GM19099 (cell line): ENCODE measurements around the gene NRP2.

Experiments used
- POLR2A ChIP-seq: IDR thresholded peaks from 3 replicates; pipeline ENCODE4 v1.6.1; 2011; ENCODE audit warnings: low read depth; ENCODE audit not compliant: insufficient read length; ENCODE audit errors: extremely low read depth

NRP2 gene

DNA sequence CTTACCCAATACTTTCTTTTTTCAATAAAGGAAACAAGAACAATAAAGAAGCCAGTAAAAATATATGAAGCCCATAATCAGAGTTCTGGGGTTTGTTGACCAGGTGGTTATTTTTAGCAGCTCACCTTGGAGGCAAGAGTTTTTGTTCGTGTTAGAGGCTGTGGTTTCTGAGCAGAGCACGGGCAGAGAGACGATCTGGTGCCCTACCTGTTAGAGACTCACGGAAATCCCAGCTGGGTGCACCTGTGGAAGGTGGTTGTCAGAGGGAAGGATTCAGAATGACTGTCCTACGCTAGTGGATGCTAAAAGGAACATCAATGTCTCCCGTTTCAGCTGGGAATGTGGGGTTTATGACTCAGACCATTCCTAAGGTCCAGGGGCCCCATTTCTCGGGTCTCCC lies 87.6 kb downstream of the NRP2 start:
- TF ChIP-seq POLR2A: no peak

DNA sequence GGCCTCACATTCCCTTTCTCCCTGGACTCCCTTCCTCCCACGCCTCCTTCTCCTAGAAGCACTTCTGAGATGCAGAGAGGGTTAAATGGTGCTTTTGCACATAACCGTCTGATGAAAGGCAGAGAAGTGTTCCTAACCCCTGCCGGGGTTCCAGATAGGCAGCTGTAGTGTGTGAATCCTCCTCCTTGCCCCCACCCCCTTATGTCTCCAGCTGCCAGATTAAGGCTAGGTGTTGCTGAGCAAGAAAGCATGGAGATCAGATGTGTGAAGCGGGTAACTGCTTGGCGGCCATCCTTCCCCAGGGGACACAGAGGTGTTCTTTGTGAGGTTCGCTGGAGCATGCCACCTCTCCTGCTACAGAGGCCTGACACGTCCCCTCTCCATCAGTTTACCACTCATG lies 88.3 kb downstream of the NRP2 start:
- TF ChIP-seq POLR2A: no peak

DNA sequence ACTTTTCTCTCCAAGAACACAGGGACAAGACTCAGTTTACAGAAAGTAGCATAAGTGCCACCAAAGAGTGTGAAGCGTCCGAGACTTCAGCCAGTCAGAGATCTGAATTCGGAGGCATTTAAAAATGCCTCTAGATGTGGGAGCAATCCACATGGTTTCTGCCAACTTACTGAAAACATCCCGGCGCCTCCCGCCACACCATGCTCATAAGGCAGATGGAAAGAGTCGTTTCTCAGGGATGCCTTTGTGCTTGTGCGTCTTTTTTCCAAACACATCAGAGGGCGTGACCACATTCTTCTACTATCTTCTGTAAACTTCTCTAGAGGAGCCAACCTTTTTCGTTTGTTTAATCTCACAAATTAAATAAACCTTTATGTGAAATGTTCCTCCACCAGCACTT lies 88.7 kb downstream of the NRP2 start:
- no peak for TF ChIP-seq POLR2A

DNA sequence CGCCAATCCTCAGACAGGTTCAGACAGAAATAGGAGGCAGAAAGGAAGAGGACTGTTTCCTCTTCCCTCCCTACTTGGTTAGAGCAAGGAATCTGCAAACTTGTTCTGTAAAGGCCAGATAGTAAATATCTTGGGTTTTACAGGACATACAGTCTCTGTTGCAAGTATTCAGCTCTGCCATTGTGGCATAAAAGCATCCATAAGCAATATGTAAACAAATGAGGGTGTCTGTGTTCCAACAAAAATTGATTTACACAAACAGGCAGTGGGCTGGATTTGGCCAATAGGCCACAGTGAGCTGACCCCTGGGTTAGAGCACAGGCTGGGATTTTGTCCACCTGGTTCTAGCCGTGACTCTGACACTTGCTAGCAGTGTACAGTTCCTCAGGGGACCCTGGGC lies 89.4 kb downstream of the NRP2 start:
- no peak for TF ChIP-seq POLR2A

DNA sequence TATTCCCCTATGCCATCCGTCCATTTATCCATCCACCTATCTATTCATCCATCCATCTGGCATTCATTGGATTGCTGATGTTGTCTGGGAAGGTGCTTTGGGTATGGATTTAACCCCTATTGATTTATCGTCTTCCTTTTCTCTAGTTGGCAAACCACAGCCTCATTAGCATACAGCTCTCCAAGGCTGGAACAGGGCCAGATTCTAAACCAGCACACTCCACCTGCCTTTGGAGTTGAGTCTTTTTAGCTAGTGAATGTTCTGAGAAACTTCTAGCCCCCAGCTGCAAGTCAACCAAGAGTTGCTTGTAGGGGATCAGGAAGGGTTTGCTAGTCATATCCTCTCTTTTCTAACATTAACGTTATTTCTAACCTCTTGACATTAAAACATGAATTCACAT lies 90.7 kb downstream of the NRP2 start:
- TF ChIP-seq POLR2A: no peak

DNA sequence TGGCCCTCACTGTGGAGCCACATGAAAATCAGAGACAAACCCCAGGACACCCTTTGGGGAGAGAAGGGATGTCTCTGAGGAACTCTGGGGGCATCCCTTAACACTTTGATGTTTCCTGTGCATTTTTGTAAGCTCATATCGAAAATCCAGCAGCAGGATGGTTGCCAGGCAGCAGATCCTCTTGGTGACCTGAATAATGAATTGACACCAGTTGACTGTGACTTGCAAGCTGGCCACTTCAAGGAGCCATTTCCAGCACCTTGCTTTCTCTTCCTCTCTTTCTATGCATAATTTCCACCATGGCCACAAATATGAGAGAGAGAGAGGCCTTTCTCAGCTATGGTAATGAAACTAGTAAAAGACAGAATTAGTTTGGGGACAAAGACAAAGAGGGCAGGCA lies 91.7 kb downstream of the NRP2 start:
- no peak for TF ChIP-seq POLR2A

DNA sequence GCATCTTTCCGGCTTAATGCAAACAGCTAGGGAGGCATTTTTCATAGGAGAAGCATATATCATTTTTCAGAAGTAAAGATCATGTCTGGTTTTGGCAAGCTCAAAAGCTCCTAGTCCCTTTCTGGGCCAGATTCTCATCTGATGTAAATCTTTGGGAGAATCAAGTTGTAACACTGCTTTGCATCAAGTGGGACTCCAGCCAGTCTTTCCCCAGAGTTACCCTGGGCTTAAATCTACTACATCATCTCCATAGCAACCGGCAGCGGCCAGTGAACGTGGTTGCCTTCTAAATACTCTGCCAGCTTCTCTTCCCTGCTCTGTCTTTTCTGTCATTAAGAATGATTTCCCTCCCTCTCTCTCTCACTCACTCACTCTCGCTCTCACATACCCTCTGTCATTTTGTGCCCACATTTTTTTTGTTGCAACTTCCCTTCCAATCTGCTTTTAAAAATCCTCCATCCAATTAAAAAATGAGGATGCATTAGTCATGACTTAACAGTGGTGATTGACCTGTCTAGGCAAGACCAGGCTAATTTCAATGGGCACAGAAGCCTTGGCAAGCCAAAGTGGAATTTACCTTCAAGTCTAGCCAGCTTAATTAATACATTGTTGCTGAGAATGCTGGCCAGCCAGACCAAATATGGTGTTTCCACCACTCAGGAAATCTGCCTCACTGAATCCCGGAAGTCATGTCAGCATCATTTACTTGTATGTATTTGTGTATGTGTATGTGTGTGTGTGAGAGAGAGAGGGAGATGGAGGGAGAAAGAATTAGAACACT lies 93.0 kb downstream of the NRP2 start:
- TF ChIP-seq POLR2A: no peak

DNA sequence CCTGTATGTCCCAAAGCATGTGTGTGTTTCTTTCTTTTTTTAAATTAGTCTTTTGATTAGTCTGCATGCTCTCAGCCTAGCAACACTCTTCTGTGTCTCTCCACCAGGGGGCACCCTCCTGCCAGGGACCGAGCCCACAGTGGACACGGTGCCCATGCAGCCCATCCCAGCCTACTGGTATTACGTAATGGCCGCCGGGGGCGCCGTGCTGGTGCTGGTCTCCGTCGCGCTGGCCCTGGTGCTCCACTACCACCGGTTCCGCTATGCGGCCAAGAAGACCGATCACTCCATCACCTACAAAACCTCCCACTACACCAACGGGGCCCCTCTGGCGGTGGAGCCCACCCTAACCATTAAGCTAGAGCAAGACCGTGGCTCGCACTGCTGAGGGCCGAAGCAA lies 93.8 kb downstream of the NRP2 start:
- TF ChIP-seq POLR2A: no peak

DNA sequence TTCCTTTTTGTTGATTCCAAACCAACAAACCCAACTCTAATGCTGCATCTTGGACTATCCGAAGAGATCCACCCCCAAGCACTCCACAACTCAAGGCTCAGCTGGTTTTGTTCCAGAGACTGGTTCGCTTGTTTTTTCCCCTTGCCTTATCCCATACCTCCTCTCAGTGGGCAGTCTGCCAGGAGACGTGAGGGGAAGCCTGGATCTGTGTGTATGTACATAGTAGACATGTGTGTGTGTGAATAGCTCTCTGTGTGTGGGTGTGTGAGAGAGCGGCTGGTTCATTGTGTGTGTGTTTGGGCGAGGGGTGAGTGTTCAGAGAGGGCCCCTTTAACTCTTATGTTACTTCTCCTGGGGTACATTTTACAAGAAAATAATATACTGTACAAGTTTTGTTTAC lies 94.4 kb downstream of the NRP2 start:
- no peak for TF ChIP-seq POLR2A

DNA sequence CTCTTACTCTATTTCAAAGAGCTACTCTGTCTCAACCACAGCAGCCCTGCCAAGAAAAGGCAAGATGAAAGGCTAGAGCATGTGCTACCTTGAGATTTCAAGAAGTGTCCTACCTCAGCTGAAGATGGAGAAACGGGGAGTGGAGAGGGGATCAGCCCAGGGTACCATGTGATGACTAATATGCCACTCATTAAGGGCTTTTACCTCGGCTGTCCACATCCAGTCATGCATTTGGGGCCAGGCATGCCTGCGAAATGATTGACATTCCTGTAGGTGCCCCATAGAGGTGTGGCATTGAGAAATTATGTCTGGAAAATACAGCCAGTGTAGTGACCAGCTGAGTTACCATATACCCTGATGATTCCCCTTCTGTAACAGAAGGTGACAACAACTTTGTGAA lies 96.1 kb downstream of the NRP2 start:
- no peak for TF ChIP-seq POLR2A

DNA sequence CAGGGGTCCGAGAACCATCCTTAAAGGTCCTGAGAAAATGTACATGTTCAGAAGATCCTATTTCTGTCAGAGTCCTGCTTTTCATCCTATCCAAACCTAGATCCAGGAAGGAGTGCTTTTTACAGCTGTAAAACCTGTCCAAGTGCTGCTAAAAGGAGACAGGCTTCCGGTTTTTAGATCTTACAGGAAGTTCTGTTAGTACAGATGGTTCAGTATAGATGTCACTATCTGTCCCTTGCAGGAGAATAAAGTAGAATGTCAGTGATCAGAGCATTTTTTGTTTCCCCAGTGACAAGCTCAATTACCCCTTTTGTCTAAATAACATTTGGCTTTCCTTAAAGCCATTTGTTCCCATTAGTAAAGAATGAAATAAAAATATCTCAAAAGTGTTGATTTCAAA lies 98.3 kb downstream of the NRP2 start:
- TF ChIP-seq POLR2A: no peak

DNA sequence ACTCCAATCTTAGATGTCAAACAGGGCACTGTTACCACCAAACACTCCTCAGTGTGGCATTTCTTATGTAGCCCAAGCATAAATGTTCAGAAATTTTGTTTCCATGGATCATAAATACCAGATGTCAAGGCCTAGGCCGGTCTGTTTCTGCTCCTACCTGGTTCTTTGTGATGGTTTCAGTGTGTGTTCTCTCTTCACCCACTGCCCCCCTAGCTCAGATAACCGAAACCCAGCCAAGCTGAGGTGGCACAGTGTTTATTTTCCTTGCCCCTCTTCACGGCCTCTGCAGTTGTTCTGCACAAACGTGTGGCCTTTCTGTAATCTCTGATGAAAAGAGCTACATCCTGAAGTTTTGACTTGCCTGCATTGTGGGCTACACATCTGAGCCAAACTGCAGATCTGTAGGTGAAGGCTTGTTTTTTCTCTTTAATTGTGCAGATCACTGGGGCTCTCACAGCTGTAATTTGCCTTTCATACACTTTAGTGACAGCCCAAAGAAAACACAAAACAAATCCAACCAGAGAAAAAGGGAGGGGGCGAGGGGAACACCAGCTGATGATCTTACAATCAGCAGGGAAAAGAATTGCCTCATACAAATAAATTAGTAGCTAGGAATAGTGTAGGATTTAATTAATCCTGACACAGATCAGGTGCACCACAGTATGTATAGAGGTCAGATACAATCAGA lies 99.1 kb downstream of the NRP2 start:
- no peak for TF ChIP-seq POLR2A

DNA sequence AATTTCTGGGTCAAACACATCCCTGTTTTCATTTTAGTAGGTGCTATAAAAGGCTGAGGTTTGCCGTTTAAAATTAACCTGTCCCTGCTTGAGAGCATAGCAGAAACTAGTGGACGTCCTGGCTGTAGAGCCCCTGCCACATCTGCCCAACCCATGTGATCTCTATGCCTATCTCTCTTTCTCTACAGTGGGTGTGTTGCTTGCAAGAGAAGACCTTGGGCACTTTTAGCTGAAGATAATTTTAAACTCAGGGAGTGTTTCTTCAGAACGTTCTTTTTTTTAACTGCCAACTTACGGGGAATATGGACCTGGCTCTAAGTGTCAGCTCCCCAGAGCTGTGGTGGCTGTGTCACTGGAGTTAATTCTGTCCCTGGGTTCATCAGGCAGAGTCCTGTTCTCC lies 100.6 kb downstream of the NRP2 start:
- TF ChIP-seq POLR2A: no peak

DNA sequence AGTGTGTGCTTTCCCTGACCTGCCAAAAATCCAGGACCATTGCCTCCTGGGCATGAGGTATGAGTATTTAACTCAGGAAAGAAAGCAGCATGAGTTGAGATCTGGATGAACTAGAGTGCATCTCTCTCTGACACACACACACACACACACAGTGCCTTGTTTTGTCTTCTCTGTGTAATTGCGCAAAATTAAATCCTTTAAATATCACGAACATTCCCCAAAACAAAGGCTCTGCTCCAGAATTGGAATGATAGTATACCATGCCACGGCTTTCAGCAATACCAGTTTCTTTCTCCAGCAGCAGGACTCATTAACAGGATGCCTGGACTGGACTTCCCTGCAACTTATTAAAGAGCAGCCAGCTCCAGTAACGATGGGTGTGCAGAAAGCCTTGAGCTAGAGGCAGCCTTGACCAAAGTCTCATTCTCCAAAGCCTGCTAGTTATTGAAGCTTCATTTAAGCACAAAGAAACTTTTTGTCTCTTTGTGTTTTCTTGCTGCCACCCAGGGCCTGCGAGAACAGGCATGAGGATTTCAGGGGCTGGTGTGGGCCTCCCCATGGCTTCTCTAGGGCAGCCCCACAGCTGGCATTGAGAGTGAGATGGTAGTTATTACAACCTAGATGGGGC lies 101.7 kb downstream of the NRP2 start:
- no peak for TF ChIP-seq POLR2A

DNA sequence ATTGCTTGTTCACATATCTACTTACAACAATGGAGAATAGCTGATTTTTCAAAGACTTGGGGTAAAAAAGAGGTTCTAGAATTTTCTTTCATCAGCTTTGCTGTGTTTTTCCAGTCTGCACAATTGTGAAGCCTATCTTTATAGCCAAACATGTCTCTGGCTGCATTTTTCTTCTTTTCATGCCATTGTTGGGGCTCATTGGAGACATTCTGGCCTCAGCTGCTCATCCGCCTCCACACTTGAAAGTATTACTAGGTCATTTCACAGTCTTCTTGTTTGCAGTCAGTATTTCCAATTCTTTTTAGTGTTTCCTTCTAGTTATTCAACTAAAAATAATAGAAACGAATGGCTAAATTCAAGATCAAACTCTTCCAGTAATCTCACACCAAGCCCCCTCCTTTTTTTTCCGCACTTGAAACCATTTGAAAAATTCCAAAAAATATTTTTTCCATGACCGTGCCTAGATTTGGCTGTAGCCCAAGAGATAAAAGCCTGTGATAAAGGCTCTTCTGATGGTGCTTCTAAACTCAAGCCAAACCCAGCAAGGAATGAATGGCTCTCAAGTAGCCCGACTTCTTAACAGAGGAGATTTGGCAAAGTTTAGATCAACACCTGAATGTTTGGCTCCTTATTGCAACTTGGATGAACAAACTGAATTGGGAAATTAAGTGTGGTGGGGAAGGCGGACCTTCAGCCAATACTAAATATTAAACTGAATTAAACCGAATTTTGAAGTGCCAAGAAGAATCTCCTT lies 103.4 kb downstream of the NRP2 start:
- TF ChIP-seq POLR2A: no peak

DNA sequence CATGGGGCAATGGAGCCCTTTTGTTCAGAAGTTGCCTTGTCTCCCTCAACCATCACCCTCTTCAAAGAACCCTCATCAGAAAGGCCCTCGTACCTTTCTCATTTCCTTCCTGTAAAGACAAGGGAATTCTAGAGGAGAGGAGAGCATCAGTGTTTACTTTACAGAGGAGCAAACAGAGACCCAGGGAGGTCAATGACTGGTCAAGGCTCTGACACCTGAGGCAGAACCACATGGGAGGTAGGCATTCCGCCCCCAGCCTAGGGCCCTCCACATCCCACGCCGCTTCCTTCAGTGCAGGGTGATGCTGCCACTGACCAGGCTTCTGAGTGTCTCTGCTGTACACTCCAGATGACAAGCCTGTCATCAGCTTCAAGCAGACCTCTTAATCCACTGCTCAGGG lies 104.7 kb downstream of the NRP2 start:
- TF ChIP-seq POLR2A: no peak

DNA sequence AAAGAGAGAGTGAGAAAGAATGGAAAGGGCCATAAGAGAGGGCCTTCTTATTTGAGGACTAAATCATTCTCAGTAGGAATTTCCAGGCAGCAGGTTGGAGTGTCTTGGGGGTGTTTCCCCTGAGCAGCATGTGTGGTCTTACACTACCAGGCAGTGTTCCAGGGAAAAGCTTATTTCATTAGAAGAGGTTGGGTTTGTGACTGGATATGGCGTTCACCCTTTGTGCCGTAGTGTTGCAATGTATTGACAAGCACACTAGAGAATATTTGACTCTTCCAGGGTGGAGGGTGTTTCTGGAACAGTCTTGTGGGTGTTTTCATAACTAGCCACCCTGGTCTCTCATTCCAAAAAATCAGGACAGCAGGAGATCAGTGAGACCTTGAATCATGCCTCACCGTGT lies 105.5 kb downstream of the NRP2 start:
- TF ChIP-seq POLR2A: no peak
